Kidney (tissue), 14 donors: ENCODE data around the gene MMGT1. TPM values are rescaled to one million over a fixed set of nuclear protein-coding genes. Genes with fewer than 3 reads are reported as not detected.

Experiments used
- DNase-seq, 5 donors: peaks; one replicate each; pipeline ENCODE4 v3.0.0-alpha.2; 2013 to 2020
- FAIRE-seq: peaks from 2 replicates; lab custom pipeline; 2012; peaks lifted over from hg19 to GRCh38; lab: Jason Lieb, UNC
- H3K27ac ChIP-seq, 2 donors: one replicate each; pipeline ENCODE4 v1.7.0; 2013; ENCODE audit warnings: low read depth in 2 of 2, low read length in 2 of 2, inconsistent platforms in 1 of 2
- H3K27me3 ChIP-seq: one replicate; pipeline ENCODE4 v1.7.1; 2013; ENCODE audit warnings: low read length, inconsistent platforms; ENCODE audit not compliant: control insufficient read depth, insufficient read depth
- H3K36me3 ChIP-seq, 3 donors: one replicate each; pipeline versions ENCODE4 v1.7.0 to v1.7.1; 2013; ENCODE audit warnings: low read length in 3 of 3, control low read depth in 1 of 3, inconsistent platforms in 1 of 3; ENCODE audit not compliant: insufficient read depth in 3 of 3, control insufficient read depth in 2 of 3
- H3K4me1 ChIP-seq, 3 donors: one replicate each; pipeline versions ENCODE4 v1.7.0 to v1.7.1; 2013; ENCODE audit warnings: low read length in 3 of 3, inconsistent platforms in 1 of 3, low read depth in 1 of 3; ENCODE audit not compliant: control insufficient read depth in 2 of 3, insufficient read depth in 2 of 3
- H3K4me3 ChIP-seq, 3 donors: one replicate each; pipeline versions ENCODE4 v1.7.0 to v1.8.1; 2013; ENCODE audit warnings: low read length in 3 of 3, control low read depth in 1 of 3, inconsistent platforms in 1 of 3
- H3K9ac ChIP-seq, 3 donors: one replicate each; pipeline versions ENCODE4 v1.7.0 to v1.7.1; 2013; ENCODE audit warnings: low read length in 3 of 3, control low read depth in 1 of 3, inconsistent platforms in 1 of 3
- H3K9me3 ChIP-seq, 3 donors: one replicate each; pipeline versions ENCODE4 v1.7.0 to v1.7.1; 2013; ENCODE audit warnings: low read length in 3 of 3, control low read depth in 1 of 3, inconsistent platforms in 1 of 3; ENCODE audit not compliant: control insufficient read depth in 2 of 3, insufficient read depth in 1 of 3
- intact Hi-C: fragments of 100-400 bp; cut with DNase I; formaldehyde crosslinking; loops from one replicate; pipeline ENCODE4 v1.11.1; 2022
- polyA plus RNA-seq: library from polyadenylated mRNA; stranded (reverse); fragments of 350-450 nt; fragmentation: Illumina TruSeq; extraction: RNeasy Lipid Tissue Mini Kit (QIAGEN cat#74804); gene quantifications from one replicate; pipeline ENCODE4 v1.2.3, GENCODE V29; 2014; ENCODE audit warnings: low read depth, low replicate concordance; ENCODE audit not compliant: insufficient read depth
- total RNA-seq: library from RNA; stranded (reverse); fragmentation: NEBNext Ultra II Directional; extraction: Animal tissue kit (Norgen Biotek cat#: 25700); gene quantifications from one replicate; pipeline ENCODE4 v1.2.1, GENCODE V29; 2021
- TF ChIP-seq, protein P1 (sequence below): IDR thresholded peaks from 3 replicates; pipeline ENCODE4 v1.5.1; 2012; ENCODE audit warnings: mild to moderate bottlenecking, moderate library complexity, borderline replicate concordance; ENCODE audit not compliant: insufficient read depth; ENCODE audit errors: extremely low read depth
- donor health status: control.
- donor health status: control.
- donor health status: control.
- donor health status: control.
- donor health status: control.
- donor health status: DM: yes; HTN: yes; CAD: no.
- donor health status: Normal renal cell carcinoma (clear cell type).

MMGT1 gene
- total and polyA plus RNA-seq, 2 donors from 2014 or later = 15.3 to 30.9 TPM

- intact Hi-C loops = no loop called here
- H3K9ac ChIP-seq = peak overlapping the region in 1 of 3 donors; percentile 91
- H3K4me1 ChIP-seq = peaks cover 0 to 2% (median 0%) of the 10 kb centered on the region in 3 donors
- no peak for DNase-seq
- TF ChIP-seq, protein P1, sequence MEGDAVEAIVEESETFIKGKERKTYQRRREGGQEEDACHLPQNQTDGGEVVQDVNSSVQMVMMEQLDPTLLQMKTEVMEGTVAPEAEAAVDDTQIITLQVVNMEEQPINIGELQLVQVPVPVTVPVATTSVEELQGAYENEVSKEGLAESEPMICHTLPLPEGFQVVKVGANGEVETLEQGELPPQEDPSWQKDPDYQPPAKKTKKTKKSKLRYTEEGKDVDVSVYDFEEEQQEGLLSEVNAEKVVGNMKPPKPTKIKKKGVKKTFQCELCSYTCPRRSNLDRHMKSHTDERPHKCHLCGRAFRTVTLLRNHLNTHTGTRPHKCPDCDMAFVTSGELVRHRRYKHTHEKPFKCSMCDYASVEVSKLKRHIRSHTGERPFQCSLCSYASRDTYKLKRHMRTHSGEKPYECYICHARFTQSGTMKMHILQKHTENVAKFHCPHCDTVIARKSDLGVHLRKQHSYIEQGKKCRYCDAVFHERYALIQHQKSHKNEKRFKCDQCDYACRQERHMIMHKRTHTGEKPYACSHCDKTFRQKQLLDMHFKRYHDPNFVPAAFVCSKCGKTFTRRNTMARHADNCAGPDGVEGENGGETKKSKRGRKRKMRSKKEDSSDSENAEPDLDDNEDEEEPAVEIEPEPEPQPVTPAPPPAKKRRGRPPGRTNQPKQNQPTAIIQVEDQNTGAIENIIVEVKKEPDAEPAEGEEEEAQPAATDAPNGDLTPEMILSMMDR = no peak
- no peak overlapping the region for H3K27ac ChIP-seq
- peak overlapping the region in 2 of 3 donors; percentile 81 to 89 for H3K4me3 ChIP-seq
- no peaks in the 10 kb centered on the region for H3K9me3 ChIP-seq
- peaks cover 2% of the 10 kb centered on the region for H3K27me3 ChIP-seq
- FAIRE-seq = no peak
- no peaks in the 10 kb centered on the region for H3K36me3 ChIP-seq
Measured at GRCh38 chrX:135984256-135984655, 10.5 kb upstream of the MMGT1 start.

GRCh38 chrX:135982860-135983259 lies 9.1 kb upstream of the MMGT1 start:
- H3K27ac ChIP-seq = no peak overlapping the region
- no peak overlapping the region for H3K9ac ChIP-seq
- DNase-seq (no peak), FAIRE-seq (no peak)
- intact Hi-C loops = no loop called here
- H3K4me3 ChIP-seq = no peak overlapping the region
- H3K36me3 ChIP-seq = no peaks in the 10 kb centered on the region
- peaks cover 2% of the 10 kb centered on the region for H3K27me3 ChIP-seq
- no peaks in the 10 kb centered on the region for H3K9me3 ChIP-seq
- H3K4me1 ChIP-seq = peaks cover 0 to 2% (median 0%) of the 10 kb centered on the region in 3 donors
- TF ChIP-seq, protein P1 = no peak

DNA sequence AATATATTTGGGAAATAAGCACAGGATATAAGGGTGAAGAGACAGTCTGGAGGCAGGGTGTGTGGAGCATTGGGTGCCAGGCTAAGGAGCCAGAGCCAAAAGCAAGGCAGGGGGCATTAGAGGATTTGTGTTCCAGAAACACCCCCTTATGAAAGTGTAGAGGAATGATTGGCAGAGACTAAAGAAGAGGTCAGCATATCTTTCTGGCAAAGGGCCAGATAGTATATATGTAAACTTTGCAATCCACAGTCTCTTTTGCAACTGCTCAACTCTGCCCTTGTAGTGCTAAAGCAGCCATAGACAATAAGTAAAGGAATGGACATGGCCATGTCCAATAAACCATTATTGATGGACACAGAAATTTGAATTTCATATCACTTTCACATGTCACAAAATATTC lies 7.9 kb upstream of the MMGT1 start:
- H3K4me1 ChIP-seq = peaks cover 0 to 2% (median 0%) of the 10 kb centered on the region in 3 donors
- no peak for DNase-seq
- no peak overlapping the region for H3K27ac ChIP-seq
- H3K36me3 ChIP-seq = no peaks in the 10 kb centered on the region
- H3K27me3 ChIP-seq = peaks cover 2% of the 10 kb centered on the region
- no peak overlapping the region for H3K9ac ChIP-seq
- H3K4me3 ChIP-seq = no peak overlapping the region
- no peaks in the 10 kb centered on the region for H3K9me3 ChIP-seq
- intact Hi-C loops = no loop called here
- no peak for FAIRE-seq
- TF ChIP-seq, protein P1 = no peak

DNA sequence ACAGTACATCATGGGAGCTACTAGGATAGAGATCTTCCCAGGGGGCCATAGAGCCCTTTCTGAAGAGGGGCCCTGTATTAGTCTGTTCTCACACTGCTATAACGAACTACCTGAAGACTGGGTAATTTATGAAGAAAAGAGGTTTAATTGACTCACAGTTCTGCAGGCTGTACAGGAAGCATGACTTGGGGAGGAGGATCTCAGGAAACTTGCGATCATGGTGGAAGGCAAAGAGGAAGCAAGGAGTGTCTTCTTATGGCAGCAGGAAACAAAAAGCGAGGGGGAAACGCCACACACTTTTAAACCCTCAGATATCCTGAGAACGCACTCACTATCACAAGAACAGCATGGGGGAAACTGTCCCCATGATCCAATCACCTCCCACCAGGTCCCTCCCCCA lies 7.2 kb upstream of the MMGT1 start:
- TF ChIP-seq, protein P1 = no peak
- DNase-seq (no peak), FAIRE-seq (no peak)
- H3K36me3 ChIP-seq = no peaks in the 10 kb centered on the region
- no peaks in the 10 kb centered on the region for H3K27me3 ChIP-seq
- H3K9ac ChIP-seq = no peak overlapping the region
- H3K4me3 ChIP-seq = no peak overlapping the region
- intact Hi-C loops = no loop called here
- no peak overlapping the region for H3K27ac ChIP-seq
- peaks cover 0 to 2% (median 0%) of the 10 kb centered on the region in 3 donors for H3K4me1 ChIP-seq
- no peaks in the 10 kb centered on the region for H3K9me3 ChIP-seq
